PC-9 (cell line): ENCODE measurements around the gene ZCCHC7. TPM values are rescaled to one million over a fixed set of nuclear protein-coding genes. Genes with fewer than 3 reads are reported as not detected.

Experiments
- BruUV-seq: library from RNA; stranded (reverse); fragments of 400-500 nt; replicated peaks from 2 replicates; lab custom pipeline; 2021; lab: Mats Ljungman, UMichigan
- CTCF ChIA-PET: fragments of 300-600 bp; sonication (Branson Sonifier 250); formaldehyde crosslinking; loops from one replicate; lab custom pipeline; 2022; ENCODE audit warnings: antibody characterized with exemption; lab: Charles Lee
- POLR2A ChIA-PET: fragments of 300-600 bp; sonication (Branson Sonifier 250); formaldehyde crosslinking; loops from one replicate; lab custom pipeline; 2022; ENCODE audit warnings: antibody characterized with exemption; ENCODE audit not compliant: unreplicated experiment; lab: Charles Lee
- DNase-seq, 2 experiments: peaks; one replicate each; pipeline versions ENCODE4 v3.0.0 to v3.0.0-alpha.2; 2015 to 2022; ENCODE audit warnings: mixed read lengths in 1 of 2
- H2AFZ ChIP-seq: fragments of 200-600 bp; sonication (generic); 2 replicates; pipeline ENCODE4 v1.8.1; 2017; ENCODE audit warnings: antibody characterized with exemption
- H3F3A ChIP-seq: fragments of 200-600 bp; sonication (generic); 2 replicates; pipeline ENCODE4 v1.8.1; 2017; ENCODE audit warnings: antibody characterized with exemption, mild to moderate bottlenecking, low read depth; ENCODE audit not compliant: insufficient read depth
- H3K27ac ChIP-seq: fragments of 200-600 bp; sonication (generic); 2 replicates; pipeline ENCODE4 v1.6.1; 2016; ENCODE audit warnings: mixed run types
- H3K27me3 ChIP-seq: fragments of 200-600 bp; sonication (generic); 2 replicates; pipeline ENCODE4 v1.6.1; 2016; ENCODE audit warnings: low read depth, mixed run types; ENCODE audit not compliant: insufficient read depth
- H3K36me3 ChIP-seq: fragments of 200-600 bp; sonication (generic); 2 replicates; pipeline ENCODE4 v1.6.1; 2016; ENCODE audit warnings: low read depth, mixed run types
- H3K4me1 ChIP-seq: fragments of 200-600 bp; sonication (generic); replicated peaks from 2 replicates; pipeline ENCODE4 v1.6.1; 2016; ENCODE audit warnings: mixed run types; ENCODE audit not compliant: insufficient read depth
- H3K4me2 ChIP-seq: fragments of 200-600 bp; sonication (generic); 2 replicates; pipeline ENCODE4 v1.6.1; 2017; ENCODE audit warnings: mixed run types
- H3K4me3 ChIP-seq: fragments of 200-600 bp; sonication (generic); 2 replicates; pipeline ENCODE4 v1.6.1; 2016; ENCODE audit warnings: mixed run types
- H3K79me2 ChIP-seq: fragments of 200-600 bp; sonication (generic); 2 replicates; pipeline ENCODE4 v1.6.1; 2017; ENCODE audit warnings: low read depth, mixed run types
- H3K9me2 ChIP-seq: fragments of 200-600 bp; sonication (generic); 2 replicates; pipeline ENCODE4 v1.8.1; 2017; ENCODE audit warnings: mild to moderate bottlenecking; ENCODE audit not compliant: insufficient read depth
- H3K9me3 ChIP-seq: fragments of 200-600 bp; sonication (generic); 2 replicates; pipeline ENCODE4 v1.8.1; 2016; ENCODE audit warnings: low read depth; ENCODE audit not compliant: insufficient read depth
- H4K20me1 ChIP-seq: fragments of 200-600 bp; sonication (generic); 2 replicates; pipeline ENCODE4 v1.8.1; 2017; ENCODE audit not compliant: insufficient read depth
- EZH2 ChIP-seq: fragments of 200-600 bp; sonication (generic); IDR thresholded peaks from 2 replicates; pipeline ENCODE4 v1.8.0; 2017; ENCODE audit warnings: antibody characterized with exemption, low read depth
- intact Hi-C: fragments of 100-400 bp; cut with micrococcal nuclease; formaldehyde crosslinking; loops from one replicate; pipeline ENCODE4 v1.10.0; 2022; ENCODE audit not compliant: unreplicated experiment
- total RNA-seq: library from RNA; stranded (reverse); gene quantifications from 2 replicates; pipeline ENCODE4 v1.2.3, GENCODE V29; 2021
- TF ChIP-seq, protein P1 (sequence below): fragments of 200-600 bp; sonication (generic); conservative IDR thresholded peaks from 2 replicates; pipeline ENCODE4 v1.6.1; 2017; ENCODE audit warnings: mixed run types, antibody characterized with exemption, mild to moderate bottlenecking, moderate library complexity

Gene ZCCHC7
- total RNA-seq, 1 experiment from 2014 or later, result 15.9 TPM

DNA sequence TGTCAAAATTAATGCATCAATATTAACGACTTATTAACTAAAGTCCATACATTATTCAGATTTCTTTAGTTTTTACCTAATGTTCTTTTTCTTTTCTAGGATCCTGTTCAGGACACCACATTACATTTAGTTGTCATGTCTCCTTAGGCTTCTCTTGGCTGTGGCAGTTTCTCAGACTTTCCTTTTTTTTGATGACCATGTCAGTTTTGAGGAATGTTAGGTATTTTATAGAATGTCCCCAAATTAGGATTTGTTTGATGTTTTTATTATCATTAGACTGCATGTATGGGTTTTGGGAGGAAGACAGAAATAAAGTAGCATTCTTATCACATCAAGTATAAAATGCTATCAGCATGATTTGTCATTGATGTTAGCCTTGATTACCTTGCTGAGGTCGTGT is 32.0 kb downstream of the ZCCHC7 start:
- no TSS peak for BruUV-seq
- Histone ChIP-seq H3K27me3 (no peaks in the 10 kb centered on the region), H3F3A (no peaks in the 10 kb centered on the region), H3K9me2 (no peaks in the 10 kb centered on the region), H3K9me3 (no peaks in the 10 kb centered on the region), H2AFZ (no peak overlapping the region), H3K4me1 (no peaks in the 10 kb centered on the region), H3K27ac (no peak overlapping the region), H3K36me3 (no peaks in the 10 kb centered on the region), H3K79me2 (no peaks in the 10 kb centered on the region), H4K20me1 (no peaks in the 10 kb centered on the region), H3K4me3 (no peak overlapping the region), H3K4me2 (no peak overlapping the region)
- ChIA-PET POLR2A (no interaction called here), CTCF (no interaction called here)
- intact Hi-C loops, result no loop called here
- no peak for DNase-seq
- TF ChIP-seq, protein P1, sequence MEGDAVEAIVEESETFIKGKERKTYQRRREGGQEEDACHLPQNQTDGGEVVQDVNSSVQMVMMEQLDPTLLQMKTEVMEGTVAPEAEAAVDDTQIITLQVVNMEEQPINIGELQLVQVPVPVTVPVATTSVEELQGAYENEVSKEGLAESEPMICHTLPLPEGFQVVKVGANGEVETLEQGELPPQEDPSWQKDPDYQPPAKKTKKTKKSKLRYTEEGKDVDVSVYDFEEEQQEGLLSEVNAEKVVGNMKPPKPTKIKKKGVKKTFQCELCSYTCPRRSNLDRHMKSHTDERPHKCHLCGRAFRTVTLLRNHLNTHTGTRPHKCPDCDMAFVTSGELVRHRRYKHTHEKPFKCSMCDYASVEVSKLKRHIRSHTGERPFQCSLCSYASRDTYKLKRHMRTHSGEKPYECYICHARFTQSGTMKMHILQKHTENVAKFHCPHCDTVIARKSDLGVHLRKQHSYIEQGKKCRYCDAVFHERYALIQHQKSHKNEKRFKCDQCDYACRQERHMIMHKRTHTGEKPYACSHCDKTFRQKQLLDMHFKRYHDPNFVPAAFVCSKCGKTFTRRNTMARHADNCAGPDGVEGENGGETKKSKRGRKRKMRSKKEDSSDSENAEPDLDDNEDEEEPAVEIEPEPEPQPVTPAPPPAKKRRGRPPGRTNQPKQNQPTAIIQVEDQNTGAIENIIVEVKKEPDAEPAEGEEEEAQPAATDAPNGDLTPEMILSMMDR, result no peak
- no peak for TF ChIP-seq EZH2

DNA sequence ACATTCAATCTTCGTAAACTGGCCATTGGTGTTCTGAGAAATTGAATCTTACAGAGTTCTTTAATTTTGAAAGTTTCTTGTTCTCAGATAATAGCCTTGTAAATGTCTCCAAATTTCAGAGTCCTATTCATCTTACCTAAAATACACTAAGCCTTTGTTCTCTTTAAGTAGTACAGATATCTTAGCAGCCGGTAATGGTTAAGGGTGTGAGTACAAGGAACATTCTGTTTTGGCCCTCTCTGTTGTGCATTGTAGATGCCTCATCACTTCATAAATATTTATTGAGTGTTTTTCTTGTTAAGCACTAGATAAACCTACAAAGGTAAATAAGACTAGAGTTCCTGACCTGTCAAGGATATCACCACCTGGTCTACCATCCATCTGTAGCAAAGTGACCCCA is 35.2 kb downstream of the ZCCHC7 start:
- no TSS peak for BruUV-seq
- no peak overlapping the region for H3K27ac ChIP-seq
- no peaks in the 10 kb centered on the region for H3K4me1 ChIP-seq
- no peaks in the 10 kb centered on the region for H3K36me3 ChIP-seq
- no peak overlapping the region for H3K4me3 ChIP-seq
- ChIA-PET CTCF (no interaction called here), POLR2A (no interaction called here)
- no peaks in the 10 kb centered on the region for H4K20me1 ChIP-seq
- no peaks in the 10 kb centered on the region for H3F3A ChIP-seq
- H3K27me3 ChIP-seq, result no peaks in the 10 kb centered on the region
- no peak for DNase-seq
- H3K4me2 ChIP-seq, result no peak overlapping the region
- no peaks in the 10 kb centered on the region for H3K79me2 ChIP-seq
- no peaks in the 10 kb centered on the region for H3K9me2 ChIP-seq
- H2AFZ ChIP-seq, result no peak overlapping the region
- H3K9me3 ChIP-seq, result no peaks in the 10 kb centered on the region
- intact Hi-C loops, result no loop called here
- TF ChIP-seq, protein P1, result no peak
- no peak for TF ChIP-seq EZH2

DNA sequence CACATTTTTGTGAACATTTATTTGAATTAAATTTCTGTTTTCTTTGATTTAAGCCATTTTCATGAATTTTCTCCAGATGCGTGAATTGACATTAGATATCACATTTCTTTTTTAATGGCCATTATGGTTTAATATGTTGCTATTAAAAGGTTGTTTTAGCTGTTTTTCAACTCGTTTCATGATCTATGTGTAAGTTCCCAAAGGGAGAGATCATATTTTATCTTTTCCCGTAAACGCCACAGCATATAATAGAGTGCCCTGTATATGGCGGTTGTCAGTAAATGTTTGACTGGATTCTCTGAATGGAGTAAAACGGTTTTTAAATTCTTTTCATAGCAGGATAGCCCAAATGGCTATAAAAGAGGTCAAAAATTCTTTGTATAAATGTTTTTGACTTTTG is 35.8 kb downstream of the ZCCHC7 start:
- Histone ChIP-seq H2AFZ (no peak overlapping the region), H3F3A (no peaks in the 10 kb centered on the region), H3K9me3 (no peaks in the 10 kb centered on the region), H4K20me1 (no peaks in the 10 kb centered on the region), H3K36me3 (no peaks in the 10 kb centered on the region), H3K79me2 (no peaks in the 10 kb centered on the region), H3K4me2 (no peak overlapping the region), H3K27me3 (no peaks in the 10 kb centered on the region), H3K4me1 (no peaks in the 10 kb centered on the region), H3K9me2 (no peaks in the 10 kb centered on the region), H3K4me3 (no peak overlapping the region), H3K27ac (no peak overlapping the region)
- TF ChIP-seq, protein P1, result no peak
- TF ChIP-seq EZH2, result no peak
- ChIA-PET CTCF (no interaction called here), POLR2A (no interaction called here)
- intact Hi-C loops, result no loop called here
- DNase-seq, result no peak
- BruUV-seq, result no TSS peak
